IPS-15b (cell line): ENCODE measurements around the gene SEMA3B.
A peak's percentile ranks its signal among the peaks of the same experiment; 100 is the strongest.
"Not testable (repeated sequence)": the region's sequence is repeated elsewhere in the genome, so short reads cannot be mapped to it uniquely, and the experiment has no call there.

Experiments used
- H3K27me3 ChIP-seq: one replicate; pipeline ENCODE4 v1.6.1; 2013; ENCODE audit warnings: low read length; ENCODE audit not compliant: control insufficient read depth, insufficient read depth
- H3K36me3 ChIP-seq: one replicate; pipeline ENCODE4 v1.6.1; 2013; ENCODE audit warnings: low read length; ENCODE audit not compliant: control insufficient read depth, insufficient read depth
- H3K4me1 ChIP-seq: one replicate; pipeline ENCODE4 v1.6.1; 2013; ENCODE audit warnings: mild to moderate bottlenecking, low read length; ENCODE audit not compliant: control insufficient read depth, insufficient read depth
- H3K4me3 ChIP-seq: one replicate; pipeline ENCODE4 v1.5.1; 2013; ENCODE audit warnings: low read depth, low read length
- H3K9ac ChIP-seq: one replicate; pipeline ENCODE4 v1.6.1; 2013; ENCODE audit warnings: low read depth, mild to moderate bottlenecking, low read length
- H3K9me3 ChIP-seq: one replicate; pipeline ENCODE4 v1.6.1; 2013; ENCODE audit warnings: mild to moderate bottlenecking, low read length; ENCODE audit not compliant: control insufficient read depth, insufficient read depth

SEMA3B gene

DNA sequence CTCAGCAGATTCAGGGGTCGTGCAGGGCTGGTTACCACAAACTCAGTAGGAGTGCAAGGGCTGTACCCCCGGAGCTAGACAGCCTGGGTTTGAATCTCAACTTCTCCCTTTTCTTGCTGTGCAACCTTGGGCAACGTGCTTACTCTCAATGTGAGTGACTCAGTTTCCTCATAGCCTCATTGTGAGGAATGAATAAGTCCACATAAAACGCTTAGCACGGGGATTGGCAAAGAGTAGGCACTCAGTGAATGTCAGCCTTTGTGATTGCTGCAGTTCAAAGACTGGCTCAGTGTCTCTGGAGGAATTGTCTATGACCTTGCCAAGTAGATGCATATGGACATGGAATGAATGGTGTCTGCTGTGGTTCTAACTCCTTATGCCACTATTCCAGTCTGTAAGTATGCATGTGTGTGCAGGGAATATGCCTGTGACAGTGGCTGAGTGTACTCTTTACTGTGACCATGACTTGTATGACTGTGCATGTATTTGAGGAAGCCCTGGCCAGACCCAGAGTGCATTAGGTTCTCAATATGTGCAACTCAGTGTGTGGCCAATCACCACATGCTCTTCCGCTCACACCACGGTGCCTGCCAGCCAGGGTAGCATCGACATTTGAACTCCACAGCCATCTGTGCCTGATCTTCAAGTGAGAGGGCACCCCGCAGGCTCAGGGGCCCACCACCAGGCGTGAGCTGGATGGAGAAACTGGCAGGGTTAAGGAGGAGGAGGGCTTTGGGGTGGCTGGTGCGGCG, 31.2 kb downstream of the SEMA3B start:
- Histone ChIP-seq H3K4me1 (peaks cover 3% of the 10 kb centered on the region), H3K36me3 (peaks cover 2% of the 10 kb centered on the region), H3K27me3 (no peaks in the 10 kb centered on the region)

DNA sequence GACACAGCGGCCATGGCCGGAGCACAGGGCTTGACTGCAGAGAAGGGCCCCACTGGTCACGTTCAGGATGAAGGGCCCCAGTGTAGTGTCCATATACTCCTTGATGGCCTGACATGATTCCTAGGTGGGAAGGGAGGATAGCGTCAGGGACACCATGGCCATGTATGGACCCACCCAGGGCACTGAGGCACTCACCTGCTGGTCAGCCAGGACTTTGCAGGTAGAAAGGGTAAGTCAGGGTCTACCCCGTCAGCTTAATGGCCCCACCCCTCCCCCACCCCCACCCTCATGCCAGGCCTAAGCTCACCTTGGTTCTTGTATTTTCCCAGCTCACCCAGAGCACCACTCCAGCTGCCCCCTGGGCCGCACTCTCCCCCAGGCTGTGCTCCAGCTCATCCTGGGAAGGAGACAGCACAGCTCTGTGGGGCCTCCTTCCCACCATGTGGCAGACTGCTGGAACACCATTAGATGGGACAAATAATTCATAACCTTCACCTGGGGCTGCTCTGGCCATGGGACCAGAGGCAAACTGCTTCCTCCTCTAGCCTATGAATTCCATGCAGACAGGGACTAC, 31.8 kb downstream of the SEMA3B start:
- no peaks in the 10 kb centered on the region for H3K27me3 ChIP-seq
- H3K9me3 ChIP-seq = no peaks in the 10 kb centered on the region
- H3K36me3 ChIP-seq = peaks cover 2% of the 10 kb centered on the region
- no peak overlapping the region for H3K4me3 ChIP-seq
- no peak overlapping the region for H3K9ac ChIP-seq
- H3K4me1 ChIP-seq = peaks cover 3% of the 10 kb centered on the region

More for the DNA sequence above, 31.2 kb downstream of the SEMA3B start:
- Histone ChIP-seq H3K9me3 (no peaks in the 10 kb centered on the region), H3K9ac (peak overlapping the region; percentile 76), H3K4me3 (peak overlapping the region; percentile 45)

DNA sequence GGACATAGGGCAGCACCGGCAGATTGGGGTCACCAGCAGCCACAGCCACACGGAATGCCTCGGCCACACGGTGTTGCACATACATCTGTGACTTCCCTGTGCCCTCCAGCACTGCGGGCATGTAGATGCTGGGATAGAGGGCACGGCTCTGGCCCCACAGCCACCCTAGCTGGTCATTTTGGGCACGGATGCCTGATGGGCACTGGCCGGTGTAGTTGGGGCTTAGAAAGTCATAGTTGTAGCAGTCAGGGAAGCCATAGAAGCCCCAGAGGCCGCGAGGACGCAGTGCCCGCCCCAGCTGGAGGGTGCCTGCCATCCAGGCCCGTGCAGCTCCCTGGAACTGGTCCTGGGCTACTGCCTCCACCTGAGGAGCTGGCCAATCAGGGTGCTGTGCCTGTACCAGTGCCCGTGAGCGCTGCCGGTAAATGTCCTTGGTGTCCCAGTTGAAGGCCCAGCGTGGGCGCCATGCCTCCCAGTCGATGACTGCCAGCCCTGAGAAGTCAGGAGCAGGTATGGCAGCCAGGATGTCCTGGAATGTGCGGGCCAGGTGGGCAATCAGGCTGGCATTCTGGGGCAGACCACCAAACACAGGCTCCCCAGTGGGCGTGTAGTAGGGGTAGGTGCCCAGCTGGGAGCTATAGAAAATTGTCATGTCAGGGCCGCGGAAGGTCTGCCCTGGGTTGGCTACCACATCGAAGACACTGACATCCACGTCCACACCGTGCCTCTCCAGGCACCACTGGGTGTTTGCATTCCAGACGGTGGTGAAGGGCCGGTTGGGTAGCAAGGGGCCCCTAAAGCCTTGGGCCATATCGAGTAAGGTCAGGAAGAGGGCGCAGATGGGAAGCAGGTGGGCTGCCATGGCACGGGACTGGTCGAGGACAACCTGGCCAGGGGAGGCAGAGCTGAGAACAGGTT, 33.4 kb downstream of the SEMA3B start:
- Histone ChIP-seq H3K4me3 (no peak overlapping the region), H3K9ac (no peak overlapping the region), H3K4me1 (peaks cover 3% of the 10 kb centered on the region), H3K27me3 (no peaks in the 10 kb centered on the region), H3K9me3 (no peaks in the 10 kb centered on the region), H3K36me3 (no peaks in the 10 kb centered on the region)

DNA sequence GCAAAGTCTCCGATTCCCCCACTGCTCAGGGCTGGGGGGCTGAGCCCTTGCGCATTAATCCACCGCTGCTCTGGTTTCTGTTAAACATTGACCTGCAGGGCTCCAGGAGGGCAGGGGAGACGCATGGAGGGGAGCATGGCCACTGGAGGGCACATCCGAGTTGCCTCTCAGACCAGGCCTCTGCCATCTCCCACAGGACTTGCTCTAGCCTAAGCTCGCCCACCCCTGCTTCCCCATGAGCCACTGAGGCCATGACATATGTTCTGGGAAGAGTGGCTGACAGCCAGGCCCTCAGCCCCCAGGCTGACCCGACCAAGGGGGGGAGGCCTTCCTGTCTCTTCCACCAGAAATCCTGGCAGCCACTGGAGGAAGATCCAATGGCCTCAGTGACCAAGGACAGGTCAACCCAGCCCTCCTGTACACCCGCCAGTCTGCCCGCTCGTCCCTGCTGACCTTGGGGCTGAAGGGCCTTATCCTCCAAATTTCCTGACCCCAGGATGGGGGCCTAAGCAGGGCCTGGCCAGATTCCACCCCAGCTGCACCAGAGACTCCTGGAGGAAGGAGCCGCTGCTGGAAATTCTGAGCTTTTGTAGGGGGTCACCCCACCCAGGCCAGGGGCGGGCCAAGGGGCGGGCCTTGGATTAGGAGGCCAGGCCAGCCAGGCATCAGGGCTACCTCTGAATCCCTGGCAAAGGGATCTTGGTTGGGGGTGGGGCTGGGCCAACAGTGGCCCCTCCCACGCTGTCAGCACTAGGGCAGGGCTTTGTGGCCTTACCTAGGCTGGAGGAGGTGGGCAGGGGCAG, 34.3 kb downstream of the SEMA3B start, which contains the start of gene HYAL1:
HYAL1 (minus strand) TSS at position 562 of the 803 bp plus-strand sequence. CDS start 618 bp downstream, outside the sequence.
- Histone ChIP-seq H3K9me3 (no peaks in the 10 kb centered on the region), H3K36me3 (no peaks in the 10 kb centered on the region), H3K4me3 (no peak within 1 kb of the TSS), H3K9ac (peak within 1 kb of the TSS; percentile 47), H3K27me3 (no peaks in the 10 kb centered on the region), H3K4me1 (peaks cover 3% of the 10 kb centered on the region)

DNA sequence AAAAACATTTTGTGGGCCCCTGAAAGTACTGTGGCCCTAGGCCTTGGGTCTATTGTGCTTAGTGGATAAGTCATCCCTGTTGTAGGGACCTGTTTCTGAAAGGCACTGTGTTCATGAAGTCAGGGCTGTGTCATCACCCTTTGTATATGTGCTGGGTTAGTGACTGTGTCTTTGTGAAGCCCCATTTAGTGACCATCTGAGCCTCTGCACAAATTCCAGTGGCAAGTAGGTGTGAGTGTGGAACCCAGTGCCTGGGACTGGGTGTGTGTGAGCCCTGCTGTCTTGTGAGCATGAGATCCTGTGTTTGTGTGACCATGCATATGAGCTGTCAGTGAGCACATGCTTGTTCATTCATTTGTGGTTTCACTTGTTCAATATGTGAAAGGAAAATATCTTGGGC, 35.7 kb downstream of the SEMA3B start:
- Histone ChIP-seq H3K36me3 (no peaks in the 10 kb centered on the region), H3K4me1 (peaks cover 3% of the 10 kb centered on the region), H3K27me3 (no peaks in the 10 kb centered on the region), H3K9ac (no peak overlapping the region), H3K4me3 (no peak overlapping the region), H3K9me3 (peaks cover under 1% of the 10 kb centered on the region)

DNA sequence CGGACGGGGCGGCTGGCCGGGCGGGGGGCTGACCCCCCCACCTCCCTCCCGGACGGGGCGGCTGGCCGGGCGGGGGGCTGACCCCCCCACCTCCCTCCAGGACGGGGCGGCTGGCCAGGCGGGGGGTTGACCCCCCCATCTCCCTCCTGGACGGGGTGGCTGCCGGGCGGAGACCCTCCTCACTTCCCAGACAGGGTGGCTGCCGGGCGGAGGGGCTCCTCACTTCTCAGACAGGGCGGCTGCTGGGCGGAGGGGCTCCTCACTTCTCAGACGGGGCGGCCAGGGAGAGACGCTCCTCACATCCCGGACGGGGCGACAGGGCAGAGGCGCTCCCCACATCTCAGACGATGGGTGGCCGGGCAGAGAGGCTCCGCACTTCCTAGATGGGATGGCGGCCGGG, 43.1 kb downstream of the SEMA3B start:
- not testable (repeated sequence) for H3K4me1 ChIP-seq, H3K27me3 ChIP-seq, H3K4me3 ChIP-seq, H3K9ac ChIP-seq, H3K9me3 ChIP-seq, H3K36me3 ChIP-seq

DNA sequence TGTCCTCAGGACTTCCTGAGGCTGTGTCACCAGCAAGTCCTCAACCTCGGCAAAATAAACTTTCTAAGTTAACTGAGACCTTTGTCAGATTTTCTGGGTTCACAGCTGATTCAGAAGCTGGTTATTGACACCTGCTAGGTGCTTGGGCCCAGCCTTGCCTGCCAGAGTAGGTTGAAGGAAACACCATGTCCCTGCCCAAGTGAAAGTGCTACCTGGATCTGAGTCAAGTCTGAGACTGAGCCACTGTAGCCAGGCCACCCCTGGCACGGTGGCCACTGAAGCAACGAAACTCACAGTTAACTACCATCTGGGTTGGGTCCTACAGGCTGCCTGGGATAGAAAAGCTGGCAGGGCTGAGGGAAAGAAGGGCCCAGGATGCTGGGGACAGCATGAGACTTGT, 45.4 kb downstream of the SEMA3B start:
- H3K9ac ChIP-seq = no peak overlapping the region
- no peaks in the 10 kb centered on the region for H3K4me1 ChIP-seq
- H3K36me3 ChIP-seq = peaks cover 27% of the 10 kb centered on the region
- H3K9me3 ChIP-seq = peaks cover 3% of the 10 kb centered on the region
- no peak overlapping the region for H3K4me3 ChIP-seq
- no peaks in the 10 kb centered on the region for H3K27me3 ChIP-seq

DNA sequence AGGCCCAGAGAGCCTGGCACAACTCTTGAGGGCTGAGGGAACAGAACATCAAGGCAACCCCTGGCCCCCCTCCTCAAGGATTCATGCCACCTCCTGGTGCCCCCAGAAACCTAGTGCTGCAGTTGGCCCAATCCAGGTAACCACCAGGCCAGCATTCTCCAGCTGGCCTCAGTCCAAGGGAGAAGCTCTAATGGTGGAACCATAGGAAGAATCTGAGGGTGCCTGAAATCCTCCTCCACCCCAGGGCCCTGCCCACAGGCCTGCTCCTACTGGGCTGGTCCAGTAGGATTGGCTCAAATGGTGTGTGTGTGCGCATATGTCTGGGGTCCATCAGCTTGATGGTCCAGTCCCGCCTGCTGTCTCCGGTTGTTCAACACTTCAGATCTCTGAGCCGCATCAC, 45.9 kb downstream of the SEMA3B start:
- Histone ChIP-seq H3K27me3 (no peaks in the 10 kb centered on the region), H3K9ac (no peak overlapping the region), H3K36me3 (peaks cover 32% of the 10 kb centered on the region), H3K4me3 (no peak overlapping the region), H3K4me1 (no peaks in the 10 kb centered on the region), H3K9me3 (no peaks in the 10 kb centered on the region)

DNA sequence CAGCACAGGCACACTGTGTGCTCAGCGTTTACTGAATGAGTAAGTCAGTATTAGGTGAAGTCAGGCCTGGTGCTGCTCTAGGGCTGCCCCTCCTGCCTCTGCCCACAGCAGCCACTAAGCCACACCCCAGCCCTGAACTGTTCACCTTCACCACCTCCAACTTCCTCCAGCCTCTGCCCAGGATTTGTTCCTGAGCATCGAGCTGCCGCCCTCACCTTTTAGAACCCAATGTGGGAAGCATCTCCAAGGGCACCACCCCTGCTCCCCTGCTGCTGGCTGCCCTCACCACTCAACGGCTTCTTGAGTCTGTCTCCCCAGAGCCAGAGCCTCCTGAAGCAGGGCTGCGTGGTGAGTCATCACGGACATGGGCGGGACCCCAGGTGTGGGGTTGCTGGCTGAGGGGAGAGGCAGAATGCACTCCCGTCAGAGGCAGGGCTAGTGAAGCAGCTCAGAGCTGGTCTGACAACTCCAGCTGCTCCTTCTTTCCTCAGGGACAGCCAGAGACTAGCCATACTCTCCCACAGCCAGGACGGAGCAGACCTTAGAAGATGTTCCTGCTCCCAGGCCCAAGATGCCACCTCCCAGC, 47.8 kb downstream of the SEMA3B start:
- Histone ChIP-seq H3K27me3 (no peaks in the 10 kb centered on the region), H3K4me1 (peaks cover 3% of the 10 kb centered on the region), H3K36me3 (peaks cover 35% of the 10 kb centered on the region), H3K4me3 (no peak overlapping the region), H3K9ac (no peak overlapping the region), H3K9me3 (no peaks in the 10 kb centered on the region)

DNA sequence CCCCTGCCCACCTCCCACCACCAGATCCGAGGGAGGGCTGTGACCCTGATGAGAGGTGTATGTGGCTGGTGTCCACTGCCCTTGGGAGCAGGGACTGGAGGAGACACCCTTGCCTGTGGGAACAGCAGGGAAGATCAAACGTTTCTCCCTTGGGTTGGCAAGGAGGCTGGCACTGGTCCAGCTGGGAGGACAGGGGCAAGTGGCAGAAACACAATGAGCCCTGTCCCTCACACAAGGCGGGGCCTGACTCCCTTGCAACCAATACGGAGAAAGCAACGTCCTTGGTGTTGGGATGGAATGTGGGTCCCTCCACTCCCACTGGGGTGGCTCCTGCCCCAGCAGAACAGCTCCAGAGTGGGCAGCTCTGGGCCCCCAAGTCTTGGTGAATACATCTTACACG, 48.4 kb downstream of the SEMA3B start:
- Histone ChIP-seq H3K9me3 (no peaks in the 10 kb centered on the region), H3K9ac (no peak overlapping the region), H3K36me3 (peaks cover 35% of the 10 kb centered on the region), H3K27me3 (no peaks in the 10 kb centered on the region), H3K4me3 (no peak overlapping the region), H3K4me1 (peaks cover 3% of the 10 kb centered on the region)

DNA sequence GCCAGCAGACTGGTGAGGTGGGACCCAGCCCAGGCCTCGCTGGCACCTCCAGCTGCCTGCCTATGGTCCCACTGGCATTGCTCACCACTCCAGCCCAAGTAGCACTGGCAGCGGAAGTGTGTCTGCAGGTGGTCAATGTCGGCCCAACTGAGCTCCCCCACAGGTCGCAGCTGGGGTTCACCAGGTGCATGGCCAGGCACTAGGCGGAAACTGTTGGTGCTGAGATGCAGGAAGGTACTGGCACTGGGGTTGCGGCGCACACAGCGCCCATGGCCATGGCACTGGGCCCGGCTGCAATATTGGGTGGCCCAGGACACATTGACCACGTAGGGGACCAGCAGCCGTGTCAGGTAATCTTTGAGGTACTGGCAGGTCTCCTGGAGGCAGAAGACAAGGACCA, 49.2 kb downstream of the SEMA3B start:
- Histone ChIP-seq H3K9ac (no peak overlapping the region), H3K27me3 (no peaks in the 10 kb centered on the region), H3K4me3 (no peak overlapping the region), H3K9me3 (no peaks in the 10 kb centered on the region), H3K4me1 (peaks cover 7% of the 10 kb centered on the region), H3K36me3 (peaks cover 35% of the 10 kb centered on the region)
